Left ventricle myocardium superior (tissue), 1 donor: Measurements from ENCODE around the gene ALDH16A1. TPM values are rescaled to one million over a fixed set of nuclear protein-coding genes. Genes with fewer than 3 reads are reported as not detected.

ENCODE experiments used
- ATAC-seq: fragments of 200-7000 bp; cut with Tn5 transposase; one replicate; pipeline ENCODE4 v1.9.1; 2020; ENCODE audit warnings: mild to moderate bottlenecking, moderate library complexity
- DNase-seq: peaks from one replicate; pipeline ENCODE4 v3.0.0-alpha.2; 2020
- intact Hi-C: fragments of 100-400 bp; cut with micrococcal nuclease; formaldehyde crosslinking; loops from one replicate; pipeline ENCODE4 v1.11.0; 2022
- long read RNA-seq: library from polyadenylated mRNA; unstranded; transcript quantifications from one replicate; pipeline ENCODE4 v2.0.0, GENCODE V29; 2021
- total RNA-seq: library from RNA; stranded (reverse); fragmentation: NEBNext Ultra II Directional; extraction: Animal tissue kit (Norgen Biotek cat#: 25700); gene quantifications from one replicate; pipeline ENCODE4 v1.2.1, GENCODE V29; 2021
- donor health status: DM: no; HTN: yes; CAD: no; lungs with severe emphysema.

ALDH16A1 gene
- 11.5 TPM for total RNA-seq
- long read RNA-seq, transcript ALDH16A1-201 (17 exons, 3,153 nt) = major isoform, 18 of 31 reads
- long read RNA-seq, partial matches to known transcripts = 11 of 31 reads
- long read RNA-seq, other reads (novel, unspliced or antisense) = 1 of 31 reads

DNA sequence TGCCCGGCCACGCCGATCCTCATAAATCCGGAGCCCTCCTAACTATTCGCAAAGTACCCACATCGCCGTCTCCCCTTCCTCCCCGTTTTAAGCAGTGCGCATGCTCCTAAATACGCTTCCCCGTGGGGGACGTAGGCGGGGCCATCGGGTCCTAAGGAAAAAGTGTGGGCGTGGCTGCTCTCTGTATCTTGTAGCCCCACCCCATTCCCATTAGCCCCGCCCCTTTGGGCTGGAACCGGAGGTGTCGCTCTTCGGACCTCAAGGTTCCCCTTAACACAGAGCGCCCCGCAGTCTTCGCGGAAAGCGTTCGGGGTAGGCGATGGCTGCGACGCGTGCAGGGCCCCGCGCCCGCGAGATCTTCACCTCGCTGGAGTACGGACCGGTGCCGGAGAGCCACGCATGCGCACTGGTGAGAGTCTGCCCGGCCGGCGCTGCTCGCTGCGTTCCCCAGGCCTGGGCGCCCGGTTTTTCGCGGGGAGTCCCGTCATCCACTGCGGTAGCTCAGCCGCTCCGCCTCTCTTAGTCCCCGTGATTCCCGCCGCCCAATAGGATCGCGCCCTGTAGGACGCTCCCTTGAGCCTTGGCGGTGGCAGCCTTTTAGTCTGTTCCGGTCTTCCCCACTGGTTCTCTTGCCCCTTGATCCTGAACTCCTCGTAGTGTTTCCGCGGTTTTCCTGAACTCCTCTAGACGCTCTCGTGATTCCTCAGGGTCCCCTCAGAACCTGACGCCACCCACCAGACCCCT, at the start of gene ALDH16A1:
ALDH16A1 (plus strand) TSS at position 213 of the 744 bp plus-strand sequence; CDS start at position 320, 107 bp downstream.
- ATAC-seq = peak; percentile 91
- peak; percentile 98 for DNase-seq
- intact Hi-C loops = no loop called here

DNA sequence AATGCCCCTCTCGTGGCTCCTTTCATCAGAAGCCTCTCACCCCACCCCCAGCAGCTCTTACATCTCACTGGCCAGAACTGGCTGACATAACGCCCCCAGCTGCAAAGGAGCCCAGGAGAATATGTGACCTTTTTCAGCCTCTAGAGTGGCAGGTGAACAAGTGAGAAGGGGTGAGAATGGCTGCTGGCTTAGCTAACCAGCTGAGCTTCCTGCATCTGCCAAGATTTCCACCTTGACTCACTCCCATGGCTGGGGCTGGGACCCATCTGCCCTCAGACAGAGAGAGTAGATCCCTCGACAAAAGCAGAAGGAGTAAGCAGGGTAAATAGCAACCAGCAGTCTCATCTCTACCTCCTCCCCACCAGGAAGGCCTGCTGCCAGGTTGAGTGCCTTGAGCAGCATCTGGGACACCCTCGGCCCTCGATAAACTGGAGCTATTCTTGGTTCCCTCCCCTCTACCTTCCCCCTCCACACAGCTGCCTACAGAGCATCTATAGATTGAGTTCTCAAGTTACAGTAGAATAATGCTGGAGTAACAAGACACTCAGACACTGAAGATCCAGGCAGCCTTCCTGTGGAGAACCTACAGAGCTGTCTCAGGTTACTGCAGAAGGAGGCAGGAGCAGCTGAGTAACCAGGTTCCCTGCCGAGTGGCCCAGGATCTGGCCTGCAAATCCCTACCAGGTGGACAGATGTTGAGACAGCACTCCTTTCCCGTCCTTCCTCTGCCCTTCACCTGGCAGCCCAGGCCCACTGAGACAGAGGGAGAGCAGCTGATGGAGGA, 49.4 kb upstream of the ALDH16A1 start:
- ATAC-seq (no peak), DNase-seq (no peak)
- intact Hi-C loops = no loop called here

DNA sequence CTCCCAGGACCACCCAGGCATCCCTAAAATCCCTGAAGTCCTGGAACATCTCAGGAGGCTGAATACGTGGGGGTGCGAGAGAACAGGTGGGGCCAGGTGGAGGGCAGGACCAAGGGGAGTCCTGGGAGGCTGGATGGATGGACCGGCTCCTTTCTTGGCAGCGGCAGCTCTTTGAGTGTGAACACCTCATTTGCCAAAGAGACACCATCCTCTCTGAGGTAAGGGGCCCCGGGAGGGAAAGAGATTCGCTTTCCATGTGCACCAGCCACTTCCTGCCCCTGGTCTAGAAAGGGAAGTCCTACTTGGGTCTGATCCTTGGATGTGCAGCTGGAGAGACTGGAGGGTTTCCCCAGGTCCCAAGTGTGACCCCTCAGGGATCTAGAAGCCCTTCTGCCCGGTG, 45.9 kb upstream of the ALDH16A1 start:
- ATAC-seq = no peak
- no peak for DNase-seq
- intact Hi-C loops = no loop called here

DNA sequence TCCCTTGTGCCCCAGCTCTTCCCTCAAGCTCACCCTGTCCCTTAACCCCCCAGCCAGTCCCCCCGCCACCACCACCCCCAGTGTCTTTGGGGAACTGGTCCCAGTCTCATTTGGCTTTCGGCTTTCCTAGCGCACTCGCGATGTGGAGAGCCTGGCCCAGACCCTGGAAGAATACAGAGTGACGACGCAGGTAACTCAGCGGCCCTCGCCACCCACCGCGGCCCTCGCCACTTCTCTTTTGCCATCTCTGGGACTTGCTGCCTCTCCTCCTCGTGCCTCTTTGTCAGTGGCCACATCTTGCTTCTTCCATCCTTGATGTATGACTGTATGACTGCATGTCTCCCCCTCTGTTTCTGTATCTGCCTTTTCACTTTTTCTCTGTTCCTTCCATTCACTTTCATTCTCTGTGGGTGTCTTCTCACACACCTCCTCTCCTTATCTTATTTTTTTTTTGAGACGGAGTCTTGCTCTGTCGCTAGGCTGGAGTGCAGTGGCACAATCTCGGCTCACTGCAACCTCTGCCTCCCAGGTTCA, 45.5 kb upstream of the ALDH16A1 start:
- ATAC-seq (no peak), DNase-seq (no peak)
- intact Hi-C loops = no loop called here

DNA sequence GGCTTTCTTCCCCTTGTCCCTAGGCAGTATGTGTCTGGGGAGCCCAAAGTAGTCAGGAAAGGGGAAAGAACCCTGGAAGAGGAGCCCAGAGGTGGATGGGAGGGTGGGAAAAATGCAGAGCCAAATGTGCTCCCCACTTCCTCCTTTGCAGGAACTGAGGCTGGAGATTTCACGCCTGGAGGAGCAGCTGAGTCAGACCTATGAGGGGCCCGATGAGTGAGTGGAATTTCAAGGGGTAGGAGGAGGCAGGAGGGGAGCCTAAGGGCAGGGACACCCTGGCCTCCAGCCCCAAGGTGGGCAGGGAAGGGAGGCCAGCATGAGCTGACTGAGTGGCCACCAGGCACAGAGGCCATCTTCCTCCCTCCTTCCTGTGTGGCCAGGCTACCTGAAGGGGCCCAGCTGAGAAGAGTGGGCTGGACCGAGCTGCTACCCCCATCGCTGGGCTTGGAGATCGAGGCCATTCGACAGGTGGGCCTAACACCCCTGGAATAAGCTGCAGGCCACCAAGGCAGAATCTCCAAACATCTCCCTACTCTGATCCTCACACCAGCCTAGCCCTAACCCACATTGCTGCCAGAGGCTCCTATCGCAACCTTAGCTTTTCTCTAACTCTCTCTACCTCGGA, 44.1 kb upstream of the ALDH16A1 start:
- intact Hi-C loops = no loop called here
- no peak for DNase-seq
- ATAC-seq = no peak

DNA sequence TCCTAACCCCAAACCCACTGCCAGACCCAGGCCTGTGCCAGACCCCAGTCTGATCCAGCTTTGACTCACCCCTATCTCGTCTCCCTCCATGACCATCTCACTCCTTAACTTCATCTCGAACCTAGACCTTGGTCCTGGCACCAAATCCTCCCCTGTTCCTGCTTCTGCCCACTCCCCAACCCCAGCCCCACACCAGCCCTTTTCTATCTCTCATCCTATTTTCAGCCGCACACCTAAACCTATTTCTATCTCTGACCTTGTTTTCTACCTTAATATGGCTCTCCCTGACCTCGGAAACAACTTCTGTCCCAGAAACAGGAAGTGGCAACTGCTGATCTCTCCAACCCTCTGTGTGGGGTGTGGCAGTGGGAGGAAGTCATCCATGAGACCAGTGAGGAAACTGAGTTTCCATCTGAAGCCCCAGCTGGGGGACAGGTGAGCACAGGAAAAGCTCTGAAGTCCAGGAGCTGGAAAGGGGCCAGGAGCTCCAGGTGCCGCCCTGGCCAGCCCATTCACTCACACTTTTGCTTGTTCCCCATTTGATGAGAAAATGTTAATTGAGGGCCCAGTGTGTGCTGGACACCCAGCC, 43.5 kb upstream of the ALDH16A1 start:
- DNase-seq (no peak), ATAC-seq (no peak)
- intact Hi-C loops = no loop called here

DNA sequence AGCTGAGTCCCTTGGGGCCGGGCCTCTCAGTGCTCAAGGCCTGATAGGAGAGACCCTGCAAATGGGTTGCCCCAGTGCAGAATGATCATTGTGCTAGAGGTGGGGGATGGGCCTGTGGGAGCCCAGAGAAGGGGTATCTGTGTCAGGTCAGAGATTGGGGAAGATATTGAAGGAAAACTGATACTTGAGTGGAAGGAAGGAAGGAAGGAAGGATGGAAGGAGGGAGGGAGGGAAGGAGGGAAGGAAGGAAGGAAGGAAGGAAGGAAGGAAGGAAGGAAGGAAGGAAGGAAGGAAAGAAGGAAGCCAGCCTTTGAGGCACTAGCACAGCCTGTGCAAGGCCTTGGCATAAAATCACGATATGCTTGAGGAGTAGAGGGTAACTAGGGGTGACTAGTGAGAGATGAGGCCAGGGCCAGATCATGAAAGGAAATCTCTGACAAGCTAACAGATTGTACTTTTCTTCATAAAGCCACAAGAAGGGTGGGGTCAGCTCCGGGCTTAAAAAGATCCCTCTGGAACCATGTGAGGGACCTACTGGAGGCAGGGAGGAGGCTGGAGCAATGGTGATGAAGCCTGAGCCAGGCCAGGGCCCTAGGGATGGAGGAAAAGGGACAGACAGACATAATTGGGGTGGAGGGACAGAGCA, 41.2 kb upstream of the ALDH16A1 start:
- intact Hi-C loops = no loop called here
- DNase-seq = no peak
- ATAC-seq = no peak

DNA sequence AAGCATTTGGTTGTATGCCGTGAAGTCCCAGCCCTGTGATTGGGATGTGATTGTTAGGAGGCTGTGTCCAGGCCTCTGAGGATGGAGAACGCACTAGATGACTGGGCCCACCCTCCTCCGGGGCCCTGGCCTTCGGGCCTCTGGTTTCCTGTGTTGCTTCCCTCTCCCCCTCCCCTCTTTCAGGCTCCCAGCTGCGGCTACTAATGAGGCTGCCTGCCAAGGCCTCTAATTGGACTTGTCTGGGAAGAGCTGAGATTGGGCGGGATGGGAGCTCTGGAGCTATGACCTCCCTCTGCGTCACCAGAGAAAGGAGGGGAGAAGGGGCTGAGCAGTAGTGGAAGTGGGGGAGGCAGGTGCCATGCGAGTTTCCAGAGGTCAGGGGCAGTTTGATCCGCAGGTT, 39.7 kb upstream of the ALDH16A1 start:
- no peak for DNase-seq
- peak; percentile 38 for ATAC-seq
- intact Hi-C loops = no loop called here

DNA sequence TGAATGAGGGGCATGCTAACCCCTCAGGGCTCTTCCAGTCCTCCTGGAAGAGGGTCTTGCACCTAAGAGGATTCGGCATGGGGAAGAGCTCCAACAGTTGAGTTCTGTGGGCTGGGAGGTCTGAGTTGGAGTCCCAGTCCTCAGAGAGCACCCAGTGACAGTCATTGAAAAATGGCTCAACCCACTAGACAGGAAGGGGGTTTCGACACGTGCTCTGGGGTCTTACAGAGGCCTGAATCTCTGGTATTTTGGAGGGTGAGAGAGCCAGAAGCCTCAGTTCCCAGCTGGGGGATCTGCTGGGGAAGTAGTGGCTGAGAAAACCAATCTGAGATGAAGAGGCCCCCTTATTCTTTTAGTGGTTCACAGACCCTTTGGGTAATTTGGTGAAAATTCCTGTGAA, 38.8 kb upstream of the ALDH16A1 start:
- no peak for DNase-seq
- intact Hi-C loops = no loop called here
- ATAC-seq = no peak

DNA sequence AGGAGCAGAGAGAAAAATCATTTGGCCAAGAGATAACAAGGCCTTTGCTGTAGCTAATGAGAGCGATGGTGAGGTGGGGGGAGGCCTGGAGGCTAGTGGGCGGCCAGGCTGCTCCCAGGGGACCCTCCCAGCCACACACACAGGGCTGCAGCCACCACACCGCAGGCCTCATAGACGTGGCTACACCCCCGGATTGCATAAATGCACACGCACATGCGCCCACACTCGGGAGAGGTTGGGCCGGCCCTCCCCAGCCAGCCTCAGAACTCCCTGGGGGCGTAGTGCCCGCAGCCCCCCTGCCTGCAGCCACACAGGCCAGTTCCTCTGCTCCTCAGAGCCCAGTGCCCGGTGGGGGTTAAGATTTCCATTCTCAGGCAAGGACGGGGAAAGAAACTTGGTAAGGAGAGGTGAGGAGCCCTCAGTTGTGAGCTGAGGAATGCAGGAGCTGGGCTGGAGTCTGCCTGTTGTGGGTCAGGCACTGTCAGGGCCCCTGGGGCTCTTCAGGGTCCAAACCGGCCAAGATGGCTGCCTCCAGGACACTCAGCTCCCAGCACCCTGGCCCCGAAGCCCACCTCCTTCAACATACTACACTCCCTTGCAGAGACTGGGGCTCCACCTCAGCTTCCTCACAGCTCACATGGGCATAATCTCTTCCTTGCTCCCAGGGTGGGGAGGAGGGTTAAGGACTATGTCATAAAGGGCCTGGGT, 37.8 kb upstream of the ALDH16A1 start:
- DNase-seq (no peak), ATAC-seq (no peak)
- intact Hi-C loops = no loop called here

DNA sequence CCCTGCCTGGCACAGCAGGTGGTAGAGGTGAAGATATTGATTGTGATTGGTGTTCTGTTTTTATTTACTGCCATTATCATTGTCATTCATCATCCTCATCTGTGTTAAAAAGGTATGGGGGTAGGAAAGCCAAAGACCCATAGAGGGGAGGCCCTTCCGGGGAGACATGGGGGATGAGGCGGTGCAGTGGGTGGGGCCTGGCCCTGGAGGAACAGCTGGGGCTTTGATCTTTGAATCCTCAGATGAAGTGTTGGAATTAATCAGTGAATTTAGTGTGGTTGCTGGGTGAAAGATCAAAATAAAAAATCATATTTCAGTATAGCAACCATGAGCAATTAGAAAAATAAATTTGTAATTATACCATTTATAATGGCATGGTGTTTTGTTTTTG, 37.2 kb upstream of the ALDH16A1 start:
- intact Hi-C loops = no loop called here
- ATAC-seq (no peak), DNase-seq (no peak)

DNA sequence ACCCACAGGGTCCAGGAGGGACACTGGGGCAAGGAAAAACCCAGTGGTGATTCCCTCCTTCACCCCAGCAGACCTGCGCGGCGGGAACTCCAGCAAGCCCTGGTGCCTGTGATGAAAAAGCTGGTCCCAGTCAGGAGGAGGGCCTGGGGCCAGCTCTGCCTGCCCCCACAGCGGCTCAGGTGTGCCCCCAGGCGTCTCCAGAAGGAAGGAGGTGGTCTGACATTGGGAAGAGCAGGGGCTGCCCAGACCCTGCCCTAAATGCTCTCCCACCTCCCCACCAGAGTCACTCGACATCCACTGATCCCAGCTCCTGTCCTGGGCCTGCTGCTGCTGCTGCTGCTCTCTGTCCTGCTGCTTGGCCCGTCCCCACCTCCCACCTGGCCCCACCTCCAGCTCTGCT, 35.9 kb upstream of the ALDH16A1 start:
- intact Hi-C loops = no loop called here
- DNase-seq = no peak
- no peak for ATAC-seq

DNA sequence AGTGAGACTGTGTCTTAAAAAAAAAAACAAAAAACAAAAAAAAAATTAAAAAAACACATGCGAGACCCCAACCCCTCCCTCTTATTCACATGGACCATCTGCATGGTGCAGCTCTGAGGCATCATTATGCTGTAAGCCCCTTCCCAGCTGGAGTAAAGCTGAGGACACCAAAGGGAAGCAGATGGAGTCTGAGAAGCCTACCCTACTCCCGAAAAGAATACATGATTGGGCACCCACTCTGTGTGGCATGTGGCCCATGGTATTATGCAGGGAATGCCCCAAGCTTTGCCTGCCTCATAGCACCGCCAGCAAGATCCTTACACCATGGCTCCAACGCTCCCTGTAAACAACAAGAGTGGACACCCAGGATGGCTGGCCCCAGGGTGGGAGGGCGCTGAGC, 34.5 kb upstream of the ALDH16A1 start:
- ATAC-seq (no peak), DNase-seq (no peak)
- intact Hi-C loops = no loop called here

DNA sequence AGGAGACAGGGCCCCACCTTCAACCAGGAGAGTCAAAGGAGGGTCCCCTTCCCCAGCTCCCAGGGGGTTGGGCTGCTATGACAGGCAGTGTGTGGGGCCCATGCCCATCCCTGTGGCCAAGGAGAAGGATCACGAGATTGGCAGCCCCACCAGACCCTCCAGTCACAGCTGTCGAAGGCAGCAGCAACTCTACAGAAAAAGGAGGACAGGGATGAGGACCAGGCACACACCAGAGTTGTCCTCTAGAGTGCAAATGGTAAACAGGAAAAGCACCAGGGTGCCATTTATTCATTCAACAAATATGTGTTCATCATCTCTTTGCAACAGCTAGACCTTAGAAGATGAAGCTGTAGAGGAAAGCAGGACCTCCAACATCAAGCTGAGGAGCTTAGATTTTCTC, 33.9 kb upstream of the ALDH16A1 start:
- ATAC-seq (no peak), DNase-seq (no peak)
- intact Hi-C loops = no loop called here

DNA sequence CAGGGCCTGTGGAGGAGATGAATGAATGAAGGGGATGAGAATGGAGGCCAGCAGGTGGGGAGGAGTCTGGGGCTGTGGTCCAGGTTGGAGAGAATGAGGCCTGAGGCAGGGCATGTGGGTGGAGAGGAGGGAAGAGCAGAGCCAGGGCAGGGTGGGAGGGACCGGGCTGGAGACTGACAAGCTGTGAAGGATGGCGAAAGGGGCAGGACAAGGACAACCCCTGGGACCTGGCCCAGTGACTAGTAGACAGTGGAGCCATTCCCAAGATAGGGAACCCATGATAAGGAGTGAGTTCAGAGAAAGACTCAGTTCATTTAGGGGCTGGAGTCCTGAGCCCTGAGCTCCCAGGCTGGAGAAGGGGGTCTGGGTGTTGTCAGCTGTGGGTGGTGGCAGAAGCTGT, 32.8 kb upstream of the ALDH16A1 start:
- ATAC-seq (no peak), DNase-seq (no peak)
- intact Hi-C loops = no loop called here

DNA sequence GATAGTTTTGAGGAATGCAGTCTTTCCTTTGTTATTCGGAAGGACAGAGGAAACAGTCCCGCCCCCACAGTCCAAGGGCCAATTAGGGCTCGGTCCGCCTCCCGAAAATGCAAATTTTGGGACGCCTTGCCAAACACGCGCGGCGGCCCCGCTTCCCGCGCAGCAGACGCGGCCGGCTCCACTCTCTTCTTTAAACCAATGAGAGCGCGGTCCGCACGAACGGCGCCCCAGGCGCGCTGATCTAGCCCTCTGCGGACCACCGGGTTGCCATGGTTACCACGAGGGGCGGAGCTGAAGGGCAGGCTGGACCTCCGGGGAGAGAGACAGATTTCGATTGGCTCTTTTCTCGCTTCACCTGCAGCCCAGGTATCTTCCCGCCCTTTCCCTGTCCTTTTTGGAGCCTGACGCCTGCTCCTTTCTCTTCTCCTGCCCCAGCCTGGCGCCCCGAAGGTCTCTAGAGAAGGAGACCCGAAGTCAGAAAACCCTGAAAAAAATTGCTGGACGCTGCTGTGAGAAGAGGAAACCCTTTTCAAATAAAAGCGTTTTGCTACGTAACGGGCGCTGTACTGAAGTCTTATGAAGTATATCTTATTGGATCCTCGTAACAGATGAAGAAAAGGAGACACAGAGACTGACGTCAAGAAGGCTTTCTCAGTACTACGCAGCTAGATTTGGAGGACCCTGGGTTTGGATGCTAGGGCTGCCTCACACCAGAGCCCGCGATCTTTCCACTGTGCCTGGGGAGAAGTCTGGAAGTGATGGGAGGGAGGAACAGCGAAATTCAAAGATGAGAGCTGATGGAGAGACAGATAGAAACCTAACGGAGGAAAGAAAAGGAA, 31.8 kb upstream of the ALDH16A1 start:
- ATAC-seq (peak; percentile 82), DNase-seq (peak; percentile 81)
- intact Hi-C loops = no loop called here

DNA sequence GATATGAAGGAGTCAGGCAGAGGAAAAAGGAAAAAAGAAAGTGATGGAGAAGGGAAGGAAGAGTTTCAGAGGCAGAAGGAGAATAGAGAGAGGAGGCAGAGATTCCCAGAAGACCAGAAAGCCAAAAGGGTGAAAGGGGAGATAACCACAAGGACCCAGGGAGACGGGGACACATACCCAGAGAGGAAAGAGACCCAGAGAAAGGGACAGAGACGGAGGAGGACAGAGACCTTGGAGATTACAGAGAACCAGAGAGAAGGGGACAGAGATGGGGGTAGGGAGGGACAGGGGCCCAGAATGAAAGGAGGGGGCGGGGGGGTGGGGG, 31.2 kb upstream of the ALDH16A1 start:
- intact Hi-C loops = no loop called here
- DNase-seq = no peak
- ATAC-seq = no peak
